ENCODE measurements around the gene IGSF9B.

GRCh38 chr11:133987171-133987570, 30.4 kb upstream of the IGSF9B start:
- no peak for TF ChIP-seq CTCF (IDR thresholded peaks at IDR 0.05; ENCODE audit: insufficient read depth, low read depth, low read length)
- TF ChIP-seq EZH2 (IDR thresholded peaks at IDR 0.05; ENCODE audit: insufficient read depth, low read length), result no peak
